ENCODE results near the gene ELP4. TPM values are rescaled to one million over a fixed set of nuclear protein-coding genes. Genes with fewer than 3 reads are reported as not detected.

ELP4 gene
- total RNA-seq, 1 experiment from 2014 or later, result 21.4 TPM

- Histone ChIP-seq H3K36me3 (ENCODE audit: control insufficient read depth in 1 of 2, insufficient read depth in 2 of 2, low read length in 2 of 2) (no peaks in the 10 kb centered on the region), H3K27ac (ENCODE audit: low read depth, low read length) (no peak overlapping the region), H3K4me3 (replicated peaks in 1 of 2; ENCODE audit: low read depth in 1 of 2, low read length in 2 of 2) (no peak overlapping the region), H2AFZ (ENCODE audit: low read depth, low read length, poor library complexity, severe bottlenecking) (no peak overlapping the region), H3K4me1 (ENCODE audit: control insufficient read depth in 1 of 2, insufficient read depth in 2 of 2, low read length in 2 of 2) (peaks cover 0 to 15% of the 10 kb centered on the region in 2 experiments; a peak in 3 of 4 replicates), H3K79me2 (ENCODE audit: insufficient read depth, low read length) (peaks cover 50% of the 10 kb centered on the region), H3K27me3 (ENCODE audit: insufficient read depth, low read length) (no peaks in the 10 kb centered on the region), H3K9me3 (ENCODE audit: control insufficient read depth in 1 of 2, insufficient read depth in 1 of 2, low read depth in 1 of 2, low read length in 2 of 2) (no peaks in the 10 kb centered on the region), H3K4me2 (ENCODE audit: low read length) (no peak overlapping the region), H3K9ac (ENCODE audit: low read length) (no peak overlapping the region), H3K9me2 (ENCODE audit: insufficient read depth) (no peaks in the 10 kb centered on the region), H4K20me1 (ENCODE audit: insufficient read depth) (no peaks in the 10 kb centered on the region)
- no peak for DNase-seq (ENCODE audit: low read depth, low spot score)
- ChIA-PET RAD21 (ENCODE audit: low non-redundant PET in 1 of 2, low total read pairs in 2 of 2, uncharacterized antibody in 2 of 2, unreplicated experiment in 2 of 2) (no interaction called here), POLR2A (no interaction called here), CTCF (no interaction called here)
- ATAC-seq, result no peak
- intact Hi-C loops (cut with micrococcal nuclease), result no loop called here
- no TSS peak for BruUV-seq (replicated peaks)
- TF ChIP-seq CTCF (IDR thresholded peaks at IDR 0.05 in 2 of 3, conservative IDR thresholded peaks at IDR 0.05 in 1 of 3; ENCODE audit: borderline replicate concordance in 1 of 3, insufficient read depth in 1 of 3, low read depth in 2 of 3, low read length in 2 of 3) (no peak), RAD21 (IDR thresholded peaks at IDR 0.05; ENCODE audit: low read depth) (no peak), SP1 (IDR thresholded peaks at IDR 0.05; ENCODE audit: low read depth) (no peak), ZFX (IDR thresholded peaks at IDR 0.05) (no peak), POLR2A (IDR thresholded peaks at IDR 0.05; ENCODE audit: borderline replicate concordance, extremely low read depth, insufficient read depth, insufficient read length) (no peak), YY1 (IDR thresholded peaks at IDR 0.05; ENCODE audit: extremely low read depth, insufficient replicate concordance, low read depth, low read length) (no peak), REST (IDR thresholded peaks at IDR 0.05; ENCODE audit: low read depth) (no peak), SIN3A (IDR thresholded peaks at IDR 0.05; ENCODE audit: low read depth) (no peak), JUND (IDR thresholded peaks at IDR 0.05) (no peak), ZNF274 (IDR thresholded peaks at IDR 0.05; ENCODE audit: low read depth, low read length) (no peak)
Observed at GRCh38 chr11:31512117-31512516, 2.5 kb downstream of the ELP4 start.

All from HCT116 (cell line).